Activated naive CD4-positive, alpha-beta T cell treated with anti-CD3 and anti-CD28 coated beads, Interleukin-2, amount 10 ng/mL, durations not matched to agents 7 days and 5 days (primary cell): Measurements from ENCODE around the gene CHD3.
"Not testable (repeated sequence)": the region's sequence is repeated elsewhere in the genome, so short reads cannot be mapped to it uniquely, and the experiment has no call there.

Source experiments
- CTCF ChIA-PET: fragments of 350-600 bp; sonication (Branson Sonifier 250); formaldehyde crosslinking; loops from one replicate; lab custom pipeline; 2021; ENCODE audit warnings: antibody characterized with exemption; lab: Charles Lee
- DNase-seq: peaks from one replicate; pipeline ENCODE4 v3.0.0-alpha.2; 2020
- H3K27ac Mint-ChIP-seq: one replicate; pipeline ENCODE4 v1.8.0; 2021; ENCODE audit warnings: mild to moderate bottlenecking, moderate library complexity, mixed read lengths
- H3K27me3 Mint-ChIP-seq: one replicate; pipeline ENCODE4 v1.8.0; 2021; ENCODE audit warnings: mild to moderate bottlenecking, mixed read lengths
- H3K36me3 Mint-ChIP-seq: one replicate; pipeline ENCODE4 v1.8.0; 2021; ENCODE audit warnings: mixed read lengths
- H3K4me1 Mint-ChIP-seq: one replicate; pipeline ENCODE4 v1.8.0; 2021; ENCODE audit warnings: mixed read lengths
- H3K4me3 Mint-ChIP-seq: one replicate; pipeline ENCODE4 v1.8.0; 2021; ENCODE audit warnings: mild to moderate bottlenecking, moderate library complexity, mixed read lengths
- H3K9me3 Mint-ChIP-seq: one replicate; pipeline ENCODE4 v1.8.0; 2021; ENCODE audit warnings: mixed read lengths

Gene CHD3

GRCh38 chr17:7853691-7854038 is 34.9 kb upstream of the CHD3 start:
- peaks cover 13% of the 10 kb centered on the region for H3K36me3 Mint-ChIP-seq
- peak overlapping the region; percentile 21 for H3K27ac Mint-ChIP-seq
- CTCF ChIA-PET = interaction anchor here (1.3 kb wide), 1 partner anchor 8 kb away, joined by 3 read pairs; no protein-coding TSS in a partner anchor
- no peak for DNase-seq
- H3K9me3 Mint-ChIP-seq = no peaks in the 10 kb centered on the region
- H3K4me1 Mint-ChIP-seq = peaks cover 33% of the 10 kb centered on the region
- no peak overlapping the region for H3K4me3 Mint-ChIP-seq
- H3K27me3 Mint-ChIP-seq = no peaks in the 10 kb centered on the region

- H3K27ac Mint-ChIP-seq = peak overlapping the region; percentile 21
- no peak overlapping the region for H3K4me3 Mint-ChIP-seq
- H3K36me3 Mint-ChIP-seq = peaks cover 13% of the 10 kb centered on the region
- H3K4me1 Mint-ChIP-seq = peaks cover 33% of the 10 kb centered on the region
- DNase-seq = no peak
- H3K27me3 Mint-ChIP-seq = no peaks in the 10 kb centered on the region
- CTCF ChIA-PET = interaction anchor here (1.3 kb wide), 1 partner anchor 9 kb away, joined by 3 read pairs; no protein-coding TSS in a partner anchor
- H3K9me3 Mint-ChIP-seq = no peaks in the 10 kb centered on the region
These were observed 34.4 kb upstream of the CHD3 start for GRCh38 chr17:7854078-7854777.

- peaks cover 30% of the 10 kb centered on the region for H3K4me1 Mint-ChIP-seq
- no peak for DNase-seq
- H3K36me3 Mint-ChIP-seq = peaks cover 9% of the 10 kb centered on the region
- no peaks in the 10 kb centered on the region for H3K9me3 Mint-ChIP-seq
- H3K4me3 Mint-ChIP-seq = no peak within 1 kb of the TSS
- H3K27ac Mint-ChIP-seq = peak within 1 kb of the TSS; percentile 42
- CTCF ChIA-PET = interaction anchor here (1.2 kb wide), 1 partner anchor 20 kb away, joined by 4 read pairs; no protein-coding TSS in a partner anchor
- H3K27me3 Mint-ChIP-seq = no peaks in the 10 kb centered on the region
These were observed 33.5 kb upstream of the CHD3 start, which contains the start of gene TMEM88 for GRCh38 chr17:7854851-7855659. Gene TMEM88, plus strand, starts transcription at chr17:7855066. Its CDS starts 9 bp downstream, at chr17:7855075.

DNA sequence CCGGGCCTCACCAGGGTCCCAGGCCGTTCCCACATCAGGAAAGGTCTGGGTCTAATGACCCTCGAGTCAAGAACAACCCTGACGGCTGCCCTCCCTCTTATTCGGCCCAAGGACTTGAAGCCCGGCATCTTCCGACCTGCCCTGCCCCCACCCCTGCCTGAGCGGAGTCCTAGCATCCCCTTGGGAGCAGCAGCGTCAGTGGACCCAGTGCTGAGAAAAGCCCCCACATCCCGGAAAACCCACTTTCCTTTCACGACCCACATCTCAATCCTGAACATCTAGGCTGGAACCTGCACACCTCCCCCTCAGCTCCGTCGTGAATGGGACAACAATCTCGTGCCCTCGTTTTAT is 33.0 kb upstream of the CHD3 start:
- Mint-ChIP-seq H3K4me1 (peaks cover 25% of the 10 kb centered on the region), H3K27ac (peak overlapping the region; percentile 42), H3K4me3 (no peak overlapping the region), H3K36me3 (peaks cover 9% of the 10 kb centered on the region), H3K9me3 (no peaks in the 10 kb centered on the region), H3K27me3 (no peaks in the 10 kb centered on the region)
- no peak for DNase-seq
- CTCF ChIA-PET = interaction anchor here (1.2 kb wide), 1 partner anchor 21 kb away, joined by 4 read pairs; no protein-coding TSS in a partner anchor

DNA sequence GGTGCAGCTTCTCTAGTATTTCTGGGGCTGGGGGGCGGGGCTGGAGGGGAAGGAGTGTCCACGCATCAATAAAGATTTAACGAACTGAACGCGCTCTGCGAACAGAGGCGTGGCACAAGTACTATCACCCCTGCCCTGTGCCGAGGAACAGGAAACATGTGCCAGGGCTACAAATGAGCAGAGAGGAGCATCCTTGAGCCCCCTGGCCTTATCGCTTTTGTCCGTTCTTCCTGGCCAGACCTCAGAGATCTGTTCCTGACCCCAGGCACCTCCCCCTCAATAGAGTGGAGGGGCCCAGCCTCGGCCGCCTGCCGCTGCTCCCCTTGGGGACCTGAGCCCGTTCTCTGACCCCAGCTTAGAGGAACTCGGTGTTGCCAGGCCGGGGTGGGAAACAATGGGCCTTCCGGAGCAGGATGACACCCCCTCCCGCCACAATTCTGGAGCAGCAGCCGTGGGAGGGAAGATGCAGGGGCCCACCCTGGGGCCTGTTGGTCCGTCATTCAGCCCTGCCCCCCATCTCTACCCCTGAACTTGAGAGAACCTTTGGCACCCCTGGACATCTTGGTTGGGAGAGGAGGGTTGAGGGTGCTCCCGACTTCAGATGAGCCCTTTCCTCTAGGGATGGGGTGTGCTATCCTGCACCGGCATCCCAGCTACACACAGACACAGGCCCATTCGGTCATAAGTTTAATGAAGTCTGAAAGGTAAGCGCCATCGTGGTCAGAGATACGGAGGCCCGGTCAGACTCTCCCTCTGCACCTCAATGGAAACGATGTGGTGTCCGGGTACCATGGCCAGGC is 32.4 kb upstream of the CHD3 start:
- no peak overlapping the region for H3K27ac Mint-ChIP-seq
- peak; percentile 40 for DNase-seq
- no peak overlapping the region for H3K4me3 Mint-ChIP-seq

DNA sequence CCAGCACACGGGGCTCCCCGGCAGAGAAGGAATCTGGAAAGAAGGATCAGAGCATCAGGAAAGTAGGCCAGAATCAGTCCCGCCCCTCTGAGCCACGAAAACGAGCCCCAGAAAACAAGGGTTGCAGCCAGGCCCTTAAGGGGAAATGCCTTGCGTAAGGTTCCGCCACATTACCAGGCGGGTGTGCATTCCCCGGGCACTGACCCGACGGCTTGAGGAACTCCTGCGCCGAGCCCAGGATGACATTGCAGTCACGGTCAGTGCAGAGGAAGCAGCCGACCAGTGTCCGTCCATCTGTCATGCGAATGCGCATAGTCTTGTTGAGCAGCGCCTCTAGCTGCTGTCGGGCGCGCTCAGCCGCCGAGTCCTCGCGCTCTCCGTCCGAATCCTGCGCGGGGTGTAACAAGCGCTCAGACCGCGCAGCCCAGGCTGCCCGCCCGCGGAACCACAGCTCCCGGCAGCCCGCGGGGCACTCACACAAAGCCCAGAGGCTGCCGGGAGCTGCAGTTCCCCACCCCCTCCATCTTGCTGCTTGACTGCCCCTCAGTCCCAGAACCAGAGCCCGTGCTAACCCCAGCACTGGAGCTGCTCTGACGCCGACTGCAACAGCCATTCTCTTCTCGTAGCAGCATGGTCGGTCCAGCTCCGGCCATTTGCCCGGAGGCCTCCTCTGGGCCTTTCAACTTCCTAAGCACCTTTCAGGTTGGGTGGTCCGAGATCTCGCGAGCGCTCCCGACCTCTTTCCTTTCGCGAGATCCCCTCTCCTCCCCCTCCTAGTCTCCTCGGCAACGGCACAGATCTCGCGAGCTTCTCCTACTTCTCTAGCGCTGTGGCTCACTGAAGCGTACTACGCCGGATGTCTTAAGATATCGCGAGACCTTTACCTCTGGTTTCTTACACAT is 31.5 kb upstream of the CHD3 start, which contains the start of gene NAA38:
Gene NAA38, minus strand, starts transcription at position 749 of the 902 bp plus-strand sequence. Its CDS starts 96 bp downstream, at position 653.
- H3K27ac Mint-ChIP-seq = no peak within 1 kb of the TSS
- peaks cover 10% of the 10 kb centered on the region for H3K4me1 Mint-ChIP-seq
- no peaks in the 10 kb centered on the region for H3K9me3 Mint-ChIP-seq
- H3K4me3 Mint-ChIP-seq = no peak within 1 kb of the TSS
- H3K27me3 Mint-ChIP-seq = no peaks in the 10 kb centered on the region
- H3K36me3 Mint-ChIP-seq = peaks cover 9% of the 10 kb centered on the region
- CTCF ChIA-PET = interaction anchor here (0.6 to 1.5 kb wide), 12 partner anchors 13 to 140 kb away, joined by 3 to 13 read pairs (median 4); partner anchors contain the start of genes CNTROB, KDM6B and TRAPPC1
- peak; percentile 98 for DNase-seq

More for the DNA sequence above, 32.4 kb upstream of the CHD3 start:
- peaks cover 19% of the 10 kb centered on the region for H3K4me1 Mint-ChIP-seq
- H3K27me3 Mint-ChIP-seq = no peaks in the 10 kb centered on the region
- CTCF ChIA-PET = interaction anchor here (1.1 to 1.5 kb wide), 7 partner anchors 17 to 76 kb away, joined by 3 to 13 read pairs (median 5); partner anchors contain the start of genes CNTROB, KDM6B and TRAPPC1
- H3K9me3 Mint-ChIP-seq = no peaks in the 10 kb centered on the region
- peaks cover 9% of the 10 kb centered on the region for H3K36me3 Mint-ChIP-seq

- Mint-ChIP-seq H3K4me1 (peaks cover 8% of the 10 kb centered on the region), H3K36me3 (peaks cover 9% of the 10 kb centered on the region), H3K9me3 (no peaks in the 10 kb centered on the region), H3K4me3 (no peak within 1 kb of the TSS), H3K27me3 (no peaks in the 10 kb centered on the region), H3K27ac (no peak within 1 kb of the TSS)
- DNase-seq = peak; percentile 94
- CTCF ChIA-PET = interaction anchor here (0.6 to 9.5 kb wide), 12 partner anchors 12 to 139 kb away, joined by 3 to 120 read pairs (median 4); partner anchors contain the start of gene KDM6B
These were observed 30.7 kb upstream of the CHD3 start, which contains the start of gene CYB5D1 for GRCh38 chr17:7857713-7858521. Gene CYB5D1, plus strand, starts transcription at chr17:7858003. Its CDS starts 132 bp downstream, at chr17:7858135.

GRCh38 chr17:7858522-7858810 is 30.1 kb upstream of the CHD3 start:
- CTCF ChIA-PET = interaction anchor here (0.6 to 9.5 kb wide), 4 partner anchors 58 to 199 kb away, joined by 3 to 120 read pairs (median 6); partner anchors contain the start of gene RNF227
- no peaks in the 10 kb centered on the region for H3K27me3 Mint-ChIP-seq
- no peak overlapping the region for H3K27ac Mint-ChIP-seq
- H3K36me3 Mint-ChIP-seq = peaks cover 9% of the 10 kb centered on the region
- H3K4me3 Mint-ChIP-seq = no peak overlapping the region
- peak; percentile 62 for DNase-seq
- peaks cover 8% of the 10 kb centered on the region for H3K4me1 Mint-ChIP-seq
- H3K9me3 Mint-ChIP-seq = no peaks in the 10 kb centered on the region

DNA sequence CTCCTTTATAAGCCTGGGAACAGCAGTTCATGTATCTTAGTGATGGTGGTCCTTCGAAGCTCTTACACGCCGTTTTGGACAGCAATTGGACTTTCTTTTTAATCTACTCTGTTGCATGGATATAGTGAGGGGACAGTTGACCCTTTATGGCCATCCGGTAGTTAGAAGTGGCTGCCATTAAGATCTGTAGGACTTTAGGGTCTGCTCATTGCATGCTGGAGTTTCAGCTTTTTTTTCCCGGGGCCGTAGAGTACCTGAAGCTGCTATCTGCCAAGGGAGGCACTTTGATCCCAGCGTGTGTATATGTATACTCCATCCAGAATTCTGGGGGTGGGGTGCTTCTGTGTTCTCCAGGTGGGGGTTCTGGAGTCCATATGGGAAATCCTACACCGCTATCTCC is 29.6 kb upstream of the CHD3 start:
- no peaks in the 10 kb centered on the region for H3K9me3 Mint-ChIP-seq
- DNase-seq = no peak
- no peak overlapping the region for H3K27ac Mint-ChIP-seq
- no peaks in the 10 kb centered on the region for H3K27me3 Mint-ChIP-seq
- peaks cover 5% of the 10 kb centered on the region for H3K4me1 Mint-ChIP-seq
- CTCF ChIA-PET = interaction anchor here (0.6 to 9.5 kb wide), 8 partner anchors 13 to 199 kb away, joined by 3 to 120 read pairs (median 4); partner anchors contain the start of gene RNF227
- H3K4me3 Mint-ChIP-seq = no peak overlapping the region
- peaks cover 5% of the 10 kb centered on the region for H3K36me3 Mint-ChIP-seq

GRCh38 chr17:7862692-7863437 is 25.7 kb upstream of the CHD3 start:
- Mint-ChIP-seq H3K4me3 (no peak overlapping the region), H3K27ac (no peak overlapping the region), H3K9me3 (no peaks in the 10 kb centered on the region), H3K36me3 (peaks cover 14% of the 10 kb centered on the region), H3K4me1 (peaks cover 18% of the 10 kb centered on the region), H3K27me3 (no peaks in the 10 kb centered on the region)
- peak; percentile 66 for DNase-seq
- CTCF ChIA-PET = interaction anchor here (0.6 to 9.5 kb wide), 18 partner anchors 9 to 209 kb away, joined by 3 to 120 read pairs (median 4); no protein-coding TSS in a partner anchor

GRCh38 chr17:7864384-7864783 is 24.2 kb upstream of the CHD3 start:
- peaks cover 29% of the 10 kb centered on the region for H3K4me1 Mint-ChIP-seq
- H3K27me3 Mint-ChIP-seq, H3K4me3 Mint-ChIP-seq, H3K9me3 Mint-ChIP-seq, DNase-seq, H3K27ac Mint-ChIP-seq: not testable (repeated sequence)
- CTCF ChIA-PET = interaction anchor here (0.7 to 9.5 kb wide), 14 partner anchors 11 to 182 kb away, joined by 3 to 120 read pairs (median 4); no protein-coding TSS in a partner anchor
- peaks cover 15% of the 10 kb centered on the region for H3K36me3 Mint-ChIP-seq
